ENCODE results near the gene ALKBH3. TPM values are rescaled to one million over a fixed set of nuclear protein-coding genes. Genes with fewer than 3 reads are reported as not detected.

The ALKBH3 gene
- total and polyA plus RNA-seq, 11 donors: 13.1 to 24.7 (median 20.5) TPM

GRCh38 chr11:43842021-43842420 is 38.6 kb upstream of the ALKBH3 start:
- H3K36me3 ChIP-seq: peaks cover 0 to 38% (median 19%) of the 10 kb centered on the region in 9 donors
- H3K9me3 ChIP-seq: no peaks in the 10 kb centered on the region
- 71 to 89% (median 76%) methylated on average over 1 of the region's 1 CpG for WGBS, 4 donors
- DNase-seq (no peak), ATAC-seq (no peak)
- H3K27ac ChIP-seq: no peak overlapping the region
- TF ChIP-seq POLR2A (IDR thresholded peaks at IDR 0.05) (no peak), CTCF (IDR thresholded peaks at IDR 0.05) (no peak)
- H3K4me3 ChIP-seq: no peak overlapping the region
- intact Hi-C loops (cut with DNase I): no loop called here
- H3K4me1 ChIP-seq: peaks cover 0 to 12% (median 0%) of the 10 kb centered on the region in 12 donors
- H3K27me3 ChIP-seq: no peaks in the 10 kb centered on the region

- Histone ChIP-seq H3K27me3 (no peaks in the 10 kb centered on the region), H3K9me3 (no peaks in the 10 kb centered on the region), H3K36me3 (peaks cover 0 to 15% (median 4%) of the 10 kb centered on the region in 9 donors), H3K4me1 (no peaks in the 10 kb centered on the region), H3K4me3 (no peak overlapping the region), H3K27ac (no peak overlapping the region)
- ATAC-seq: no peak
- TF ChIP-seq POLR2A (IDR thresholded peaks at IDR 0.05) (no peak), CTCF (IDR thresholded peaks at IDR 0.05) (no peak)
- no peak for DNase-seq
- intact Hi-C loops (cut with DNase I): no loop called here
- WGBS, 4 donors: 95 to 100% (median 97%) methylated on average over 3 of the region's 3 CpGs
Observed at GRCh38 chr11:43845816-43846215, 34.8 kb upstream of the ALKBH3 start.

- intact Hi-C loops (cut with DNase I): loop anchor here in 2 of 10 donors (5.0 to 10.0 kb wide), 3 partner anchors 207 to 350 kb away; no protein-coding TSS in a partner anchor
- Histone ChIP-seq H3K4me3 (no peak overlapping the region), H3K27me3 (no peaks in the 10 kb centered on the region), H3K9me3 (no peaks in the 10 kb centered on the region), H3K27ac (no peak overlapping the region), H3K4me1 (no peaks in the 10 kb centered on the region), H3K36me3 (peaks cover 0 to 32% (median 16%) of the 10 kb centered on the region in 9 donors)
- ATAC-seq: peak; percentile 51 to 72 (median 66)
- peak in 4 of 5 donors; percentile 21 to 34 (median 32) for DNase-seq
- 21 to 29% (median 22%) methylated on average over 4 of the region's 4 CpGs for WGBS, 4 donors
- TF ChIP-seq POLR2A (IDR thresholded peaks at IDR 0.05) (no peak), CTCF (IDR thresholded peaks at IDR 0.05) (peak; percentile 67 to 83 (median 72))
Observed at GRCh38 chr11:43852057-43852636, 28.5 kb upstream of the ALKBH3 start.

- no peak overlapping the region for H3K4me3 ChIP-seq
- no peaks in the 10 kb centered on the region for H3K9me3 ChIP-seq
- H3K27ac ChIP-seq: no peak overlapping the region
- H3K4me1 ChIP-seq: no peaks in the 10 kb centered on the region
- intact Hi-C loops (cut with DNase I): loop anchor here in 2 of 10 donors (5.0 to 10.0 kb wide), 3 partner anchors 209 to 351 kb away; no protein-coding TSS in a partner anchor
- no peak for ATAC-seq
- no peaks in the 10 kb centered on the region for H3K27me3 ChIP-seq
- no peak for DNase-seq
- H3K36me3 ChIP-seq: peaks cover 0 to 36% (median 16%) of the 10 kb centered on the region in 9 donors
- TF ChIP-seq POLR2A (IDR thresholded peaks at IDR 0.05) (no peak), CTCF (IDR thresholded peaks at IDR 0.05) (no peak)
Observed at GRCh38 chr11:43853781-43854180, 26.9 kb upstream of the ALKBH3 start.

Measured in heart left ventricle (tissue), 16 donors.